ENCODE results near the gene REEP1.

The REEP1 gene

GRCh38 chr2:86285981-86286380, 51.4 kb downstream of the REEP1 start (continued):
- no peak for TF ChIP-seq ZNF704 (tag by site-specific recombination; IDR thresholded peaks at IDR 0.05)
- TF ChIP-seq ZNF24 (tag by site-specific recombination; IDR thresholded peaks at IDR 0.05), result no peak

GRCh38 chr2:86285571-86285970, 51.9 kb downstream of the REEP1 start:
- CTCF ChIA-PET, result no interaction called here
- TF ChIP-seq ZNF184 (tag by site-specific recombination; IDR thresholded peaks at IDR 0.05) (no peak), REPIN1 (tag by site-specific recombination; IDR thresholded peaks at IDR 0.05; ENCODE audit: low read depth) (no peak), ZEB2 (tag by site-specific recombination; IDR thresholded peaks at IDR 0.05) (no peak), ZBTB26 (tag by site-specific recombination; optimal IDR thresholded peaks at IDR 0.05) (no peak), MZF1 (tag by site-specific recombination; IDR thresholded peaks at IDR 0.05; ENCODE audit: borderline replicate concordance) (no peak), SP3 (tag by site-specific recombination; IDR thresholded peaks at IDR 0.05) (no peak), ZNF132 (tag by site-specific recombination; IDR thresholded peaks at IDR 0.05; ENCODE audit: borderline replicate concordance) (no peak), ZNF157 (tag by site-specific recombination; IDR thresholded peaks at IDR 0.05) (no peak), HOXA7 (CRISPR knock-in tag; IDR thresholded peaks at IDR 0.05; ENCODE audit: borderline replicate concordance) (no peak), ZBTB8A (tag by site-specific recombination; IDR thresholded peaks at IDR 0.05) (no peak), ZNF785 (tag by site-specific recombination; IDR thresholded peaks at IDR 0.05) (no peak), ZNF335 (tag by site-specific recombination; conservative IDR thresholded peaks at IDR 0.05) (no peak)
- Histone ChIP-seq H3K4me3 (ENCODE audit: low read depth, low read length) (no peak overlapping the region), H3K36me3 (ENCODE audit: control insufficient read depth in 2 of 2, insufficient read depth in 1 of 2, low read length in 2 of 2) (no peaks in the 10 kb centered on the region), H3K4me1 (ENCODE audit: control insufficient read depth, insufficient read depth, low read length) (no peaks in the 10 kb centered on the region), H3K9me3 (ENCODE audit: control insufficient read depth, insufficient read depth, low read depth, low read length) (no peaks in the 10 kb centered on the region), H3K27ac (ENCODE audit: extremely low read depth, low read depth, low read length) (no peak overlapping the region)
- POLR2A ChIA-PET, result no interaction called here

- Histone ChIP-seq H3K9me3 (ENCODE audit: control insufficient read depth, insufficient read depth, low read depth, low read length) (no peaks in the 10 kb centered on the region), H3K4me3 (ENCODE audit: low read depth, low read length) (no peak overlapping the region), H3K27ac (ENCODE audit: extremely low read depth, low read depth, low read length) (no peak overlapping the region), H3K36me3 (ENCODE audit: control insufficient read depth in 2 of 2, insufficient read depth in 1 of 2, low read length in 2 of 2) (no peaks in the 10 kb centered on the region), H3K4me1 (ENCODE audit: control insufficient read depth, insufficient read depth, low read length) (no peaks in the 10 kb centered on the region)
- no peak for TF ChIP-seq ZNF791 (tag by site-specific recombination; IDR thresholded peaks at IDR 0.05)
- TF ChIP-seq HOXA7 (CRISPR knock-in tag; IDR thresholded peaks at IDR 0.05; ENCODE audit: borderline replicate concordance), result no peak
- TF ChIP-seq ZNF560 (tag by site-specific recombination; IDR thresholded peaks at IDR 0.05; ENCODE audit: borderline replicate concordance), result no peak
- no peak for TF ChIP-seq ZNF138 (tag by site-specific recombination; IDR thresholded peaks at IDR 0.05; ENCODE audit: borderline replicate concordance)
- no peak for TF ChIP-seq ZNF10 (tag by site-specific recombination; IDR thresholded peaks at IDR 0.05)
- TF ChIP-seq ZNF473 (tag by site-specific recombination; IDR thresholded peaks at IDR 0.05), result no peak
- TF ChIP-seq ZNF221 (tag by site-specific recombination; IDR thresholded peaks at IDR 0.05; ENCODE audit: borderline replicate concordance), result no peak
- TF ChIP-seq YY2 (tag by site-specific recombination; IDR thresholded peaks at IDR 0.05), result no peak
- TF ChIP-seq SETDB1 (IDR thresholded peaks at IDR 0.05; ENCODE audit: insufficient read length, low read length), result no peak
- no peak for TF ChIP-seq ZBTB21 (tag by site-specific recombination; IDR thresholded peaks at IDR 0.05)
- no peak for TF ChIP-seq BCL11A (tag by site-specific recombination; IDR thresholded peaks at IDR 0.05; ENCODE audit: low read depth)
- TF ChIP-seq BCL6B (tag by site-specific recombination; IDR thresholded peaks at IDR 0.05), result no peak
- TF ChIP-seq AEBP2 (tag by site-specific recombination; IDR thresholded peaks at IDR 0.05; ENCODE audit: borderline replicate concordance), result no peak
- no peak for TF ChIP-seq PRDM1 (tag by site-specific recombination; IDR thresholded peaks at IDR 0.05)
- ChIA-PET POLR2A (no interaction called here), CTCF (no interaction called here)
These were observed 52.4 kb downstream of the REEP1 start for GRCh38 chr2:86284987-86285386.

Data from HEK293 (cell line).